ENCODE measurements around the gene WT1.

The WT1 gene

DNA sequence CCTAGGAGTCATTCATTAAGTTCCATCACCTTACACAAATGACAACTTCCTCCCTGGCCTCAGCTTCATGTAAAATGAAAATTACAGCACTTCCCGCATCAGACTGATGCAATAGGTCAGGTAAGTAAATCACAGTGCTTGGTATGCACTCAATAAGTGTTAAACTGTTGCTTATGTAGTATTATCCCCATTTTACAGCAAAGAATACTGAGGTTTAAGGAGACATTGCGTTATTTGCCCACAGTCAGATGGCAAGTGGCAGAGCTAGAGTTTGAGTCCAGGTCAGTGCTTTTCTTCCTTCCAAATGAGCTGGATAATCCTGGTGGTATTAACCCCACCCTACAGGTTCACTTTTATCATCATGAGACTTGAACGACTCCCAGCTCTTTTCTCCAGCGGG lies 29.7 kb downstream of the WT1 start:
- no peaks in the 10 kb centered on the region for H3K9me3 Mint-ChIP-seq
- peaks cover 9% of the 10 kb centered on the region for H3K27me3 Mint-ChIP-seq (ENCODE audit: low read depth)
- H3K36me3 Mint-ChIP-seq (ENCODE audit: low read depth), result peaks cover 79% of the 10 kb centered on the region
- TF ChIP-seq, protein P1, sequence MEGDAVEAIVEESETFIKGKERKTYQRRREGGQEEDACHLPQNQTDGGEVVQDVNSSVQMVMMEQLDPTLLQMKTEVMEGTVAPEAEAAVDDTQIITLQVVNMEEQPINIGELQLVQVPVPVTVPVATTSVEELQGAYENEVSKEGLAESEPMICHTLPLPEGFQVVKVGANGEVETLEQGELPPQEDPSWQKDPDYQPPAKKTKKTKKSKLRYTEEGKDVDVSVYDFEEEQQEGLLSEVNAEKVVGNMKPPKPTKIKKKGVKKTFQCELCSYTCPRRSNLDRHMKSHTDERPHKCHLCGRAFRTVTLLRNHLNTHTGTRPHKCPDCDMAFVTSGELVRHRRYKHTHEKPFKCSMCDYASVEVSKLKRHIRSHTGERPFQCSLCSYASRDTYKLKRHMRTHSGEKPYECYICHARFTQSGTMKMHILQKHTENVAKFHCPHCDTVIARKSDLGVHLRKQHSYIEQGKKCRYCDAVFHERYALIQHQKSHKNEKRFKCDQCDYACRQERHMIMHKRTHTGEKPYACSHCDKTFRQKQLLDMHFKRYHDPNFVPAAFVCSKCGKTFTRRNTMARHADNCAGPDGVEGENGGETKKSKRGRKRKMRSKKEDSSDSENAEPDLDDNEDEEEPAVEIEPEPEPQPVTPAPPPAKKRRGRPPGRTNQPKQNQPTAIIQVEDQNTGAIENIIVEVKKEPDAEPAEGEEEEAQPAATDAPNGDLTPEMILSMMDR (IDR thresholded peaks at IDR 0.05; ENCODE audit: unreplicated experiment in 3 of 3), result no peak
- H3K4me3 Mint-ChIP-seq, result no peak overlapping the region
- H3K27ac Mint-ChIP-seq, result no peak overlapping the region
- no peaks in the 10 kb centered on the region for H3K4me1 Mint-ChIP-seq

DNA sequence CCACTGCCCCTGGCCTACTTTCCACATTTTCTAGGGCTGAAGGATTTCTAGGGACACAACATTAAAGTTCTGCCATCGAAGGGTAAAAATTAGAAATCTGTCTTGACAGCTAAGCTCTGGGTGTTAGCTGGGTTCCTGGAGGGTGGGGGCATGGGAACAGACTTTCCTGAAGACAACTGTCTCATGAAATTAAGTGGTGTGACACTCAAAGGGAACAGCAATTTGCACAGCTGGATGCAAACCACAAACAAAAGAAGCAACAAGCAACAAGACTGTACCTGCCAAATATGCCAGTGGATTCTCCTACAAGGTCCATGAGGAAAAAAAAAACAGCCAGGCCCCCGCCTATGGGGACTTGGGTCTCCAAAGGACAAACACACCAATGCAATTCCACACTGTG lies 32.5 kb downstream of the WT1 start:
- H3K27me3 Mint-ChIP-seq (ENCODE audit: low read depth), result peaks cover 9% of the 10 kb centered on the region
- TF ChIP-seq, protein P1 (IDR thresholded peaks at IDR 0.05; ENCODE audit: unreplicated experiment in 3 of 3), result no peak

DNA sequence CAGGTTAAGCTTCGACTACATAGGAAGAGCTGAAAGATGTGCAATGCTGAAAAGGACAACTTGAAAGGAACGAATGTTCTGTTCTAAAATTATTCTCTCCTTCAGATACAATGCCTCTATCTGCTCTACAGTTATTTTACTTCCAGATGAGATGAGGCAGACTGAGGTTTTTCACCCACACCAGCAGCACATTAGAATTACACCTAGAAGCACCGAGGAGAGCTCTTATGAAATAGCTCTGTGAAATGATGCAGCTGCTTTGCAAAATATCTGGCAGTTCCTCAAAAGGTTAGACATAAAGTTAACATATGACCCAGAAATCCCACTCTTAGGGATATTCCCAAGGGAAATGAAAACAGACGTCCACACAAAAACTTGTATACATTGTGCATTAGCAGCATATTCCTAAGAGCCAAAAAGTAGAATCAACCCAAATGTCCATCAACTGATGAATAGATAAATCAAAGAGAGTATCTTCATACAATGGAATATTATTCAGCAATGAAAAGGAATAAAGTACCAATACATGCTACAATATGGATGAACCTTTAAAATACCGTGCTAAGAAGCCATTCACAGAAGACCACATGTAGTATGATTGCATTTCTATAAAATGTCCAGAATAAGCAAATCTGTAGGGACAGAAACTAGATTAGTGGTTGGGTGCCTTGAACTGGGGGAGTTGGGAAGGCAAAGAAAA lies 34.5 kb downstream of the WT1 start:
- peaks cover 15% of the 10 kb centered on the region for H3K27me3 Mint-ChIP-seq (ENCODE audit: low read depth)
- no peak overlapping the region for H3K4me3 Mint-ChIP-seq
- no peaks in the 10 kb centered on the region for H3K9me3 Mint-ChIP-seq
- H3K27ac Mint-ChIP-seq, result no peak overlapping the region
- peaks cover 96% of the 10 kb centered on the region for H3K36me3 Mint-ChIP-seq (ENCODE audit: low read depth)
- peaks cover 9% of the 10 kb centered on the region for H3K4me1 Mint-ChIP-seq
- TF ChIP-seq, protein P1 (IDR thresholded peaks at IDR 0.05; ENCODE audit: unreplicated experiment in 3 of 3), result no peak

More for the DNA sequence above, 32.5 kb downstream of the WT1 start:
- H3K4me1 Mint-ChIP-seq, result no peaks in the 10 kb centered on the region
- H3K4me3 Mint-ChIP-seq, result no peak overlapping the region
- no peaks in the 10 kb centered on the region for H3K9me3 Mint-ChIP-seq
- H3K36me3 Mint-ChIP-seq (ENCODE audit: low read depth), result peaks cover 88% of the 10 kb centered on the region
- peak overlapping the region in 1 of 3 experiments; percentile 40 for H3K27ac Mint-ChIP-seq

DNA sequence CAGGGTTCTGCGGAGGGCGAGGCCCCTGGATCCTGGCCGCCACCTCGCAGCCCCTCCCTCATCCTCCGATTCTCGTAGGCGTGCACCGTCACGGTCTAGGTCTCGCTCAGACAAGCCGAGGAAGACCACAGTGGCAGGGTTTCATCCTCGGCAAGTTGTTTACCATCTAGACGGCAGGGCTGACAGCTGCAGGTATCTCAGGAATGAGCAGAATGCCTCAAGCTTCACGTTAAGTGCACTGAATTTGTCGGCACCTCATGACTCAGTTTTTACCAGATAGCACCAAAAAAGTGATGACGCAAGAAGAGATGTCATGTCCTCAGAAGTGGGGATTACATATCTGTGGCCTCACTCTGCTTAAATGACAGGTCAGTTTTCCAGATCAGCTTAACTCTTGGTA lies 35.1 kb downstream of the WT1 start:
- H3K27ac Mint-ChIP-seq, result peak overlapping the region in 1 of 3 experiments; percentile 46

DNA sequence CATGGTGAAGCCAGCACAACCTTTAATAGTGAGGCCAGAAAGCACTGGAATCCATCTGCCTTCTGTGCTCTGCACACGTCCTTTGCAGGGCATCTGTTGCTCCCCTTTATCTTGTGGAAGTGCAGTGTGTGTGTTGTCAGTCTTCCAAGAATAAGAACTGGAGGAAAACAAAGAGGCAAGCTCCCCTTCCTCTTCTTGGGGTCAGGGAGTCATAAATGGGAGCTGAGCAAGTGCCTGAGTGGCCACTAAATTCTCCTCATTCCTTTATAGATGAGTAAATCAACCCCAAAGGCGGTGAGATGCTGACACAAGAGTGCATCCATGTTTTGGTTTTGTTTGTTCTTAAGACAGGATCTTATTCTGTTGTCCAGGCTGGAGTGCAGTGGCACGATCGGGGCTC lies 38.3 kb downstream of the WT1 start:
- no peak overlapping the region for H3K4me3 Mint-ChIP-seq
- H3K27ac Mint-ChIP-seq, result peak overlapping the region in 1 of 3 experiments; percentile 4
- H3K36me3 Mint-ChIP-seq (ENCODE audit: low read depth), result peaks cover 98% of the 10 kb centered on the region

More for the DNA sequence above, 35.1 kb downstream of the WT1 start:
- peaks cover 99% of the 10 kb centered on the region for H3K36me3 Mint-ChIP-seq (ENCODE audit: low read depth)
- no peaks in the 10 kb centered on the region for H3K9me3 Mint-ChIP-seq
- H3K27me3 Mint-ChIP-seq (ENCODE audit: low read depth), result peaks cover 15% of the 10 kb centered on the region
- H3K4me3 Mint-ChIP-seq, result no peak overlapping the region
- peaks cover 10% of the 10 kb centered on the region for H3K4me1 Mint-ChIP-seq
- TF ChIP-seq, protein P1 (IDR thresholded peaks at IDR 0.05; ENCODE audit: unreplicated experiment in 3 of 3), result no peak

More for the DNA sequence above, 38.3 kb downstream of the WT1 start:
- TF ChIP-seq, protein P1 (IDR thresholded peaks at IDR 0.05; ENCODE audit: unreplicated experiment in 3 of 3), result no peak
- peaks cover 14% of the 10 kb centered on the region for H3K27me3 Mint-ChIP-seq (ENCODE audit: low read depth)
- H3K4me1 Mint-ChIP-seq, result peaks cover 10% of the 10 kb centered on the region
- no peaks in the 10 kb centered on the region for H3K9me3 Mint-ChIP-seq

Data from nephron (organoid).